CD4-positive, alpha-beta T cell treated with Interleukin-17A for 1 hour (primary cell): ENCODE data around the gene TACC2.

Source experiments
- DNase-seq: peaks from one replicate; pipeline ENCODE4 v3.0.0-alpha.2; 2020

The TACC2 gene

DNA sequence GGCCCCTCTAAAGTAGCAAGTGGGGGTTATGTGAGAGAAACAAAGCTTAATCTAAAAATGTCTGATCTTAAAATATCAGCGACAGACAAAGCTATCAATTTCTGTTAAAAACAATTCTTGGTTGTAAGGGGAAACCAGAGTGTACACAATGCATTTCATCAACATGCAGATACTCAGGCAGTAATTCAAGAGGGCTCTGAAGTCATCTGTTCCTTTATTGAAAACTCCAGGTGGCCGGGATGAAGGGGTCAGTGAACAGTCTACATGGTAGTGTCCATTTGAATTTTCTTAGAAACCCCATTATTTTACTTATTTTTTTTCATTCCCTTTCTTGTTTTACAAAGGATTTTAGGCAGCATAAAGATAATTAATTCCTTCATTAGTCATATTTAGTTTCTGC is 245.5 kb downstream of the TACC2 start:
- DNase-seq, result no peak

DNA sequence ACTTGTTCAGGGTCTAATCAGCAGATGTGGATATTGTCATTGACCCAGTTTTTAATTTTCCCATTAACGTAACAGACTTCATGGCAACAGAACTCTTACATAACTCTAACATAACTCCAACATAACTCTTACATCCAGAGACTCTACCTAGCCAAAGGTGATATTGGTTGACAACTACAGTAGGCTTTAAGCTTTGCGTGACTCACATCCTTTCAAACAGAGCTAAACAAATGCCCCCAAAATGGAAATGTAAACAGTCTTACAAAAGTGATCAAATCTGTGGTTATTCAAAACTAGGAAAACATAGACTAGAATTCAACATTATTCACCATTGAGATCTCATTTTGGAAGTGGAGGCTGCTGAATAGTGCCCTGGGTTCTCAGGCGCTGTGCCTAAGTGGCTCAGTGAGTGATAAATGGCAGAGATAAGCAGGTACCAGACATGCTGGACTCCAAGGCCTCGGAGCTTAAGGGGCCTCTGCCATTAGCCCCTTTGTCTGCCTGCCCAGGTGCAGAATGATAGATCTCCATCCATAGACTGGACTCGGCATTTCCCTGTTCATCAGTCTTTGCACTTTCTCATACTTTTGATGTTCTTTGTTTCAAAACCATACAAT is 247.8 kb downstream of the TACC2 start:
- DNase-seq, result no peak

DNA sequence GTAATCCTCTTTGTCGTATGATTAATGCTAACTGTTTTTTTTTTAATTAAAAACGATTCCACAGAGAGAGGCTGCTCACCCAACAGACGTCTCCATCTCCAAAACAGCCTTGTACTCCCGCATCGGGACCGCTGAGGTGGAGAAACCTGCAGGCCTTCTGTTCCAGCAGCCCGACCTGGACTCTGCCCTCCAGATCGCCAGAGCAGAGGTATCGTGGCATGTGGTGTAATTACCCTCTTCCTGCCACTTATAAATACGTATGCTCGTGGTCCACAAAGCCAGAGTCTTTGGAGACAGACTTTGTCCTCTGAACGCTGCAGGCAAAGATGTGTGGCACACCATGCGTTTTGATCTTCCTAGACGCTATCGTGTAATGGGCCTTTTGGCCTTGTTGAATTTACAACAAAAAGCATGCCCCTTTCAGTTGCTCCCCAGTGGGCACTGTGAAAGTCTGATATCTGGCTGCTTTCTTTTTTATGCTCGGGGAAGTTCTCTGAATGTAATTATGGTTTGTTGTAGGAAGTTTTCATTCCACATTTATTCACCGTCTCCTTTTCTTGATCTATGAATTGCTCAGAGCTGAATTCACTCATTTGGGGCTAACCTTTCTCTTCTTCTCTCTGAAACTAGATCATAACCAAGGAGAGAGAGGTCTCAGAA is 248.5 kb downstream of the TACC2 start:
- DNase-seq, result no peak

DNA sequence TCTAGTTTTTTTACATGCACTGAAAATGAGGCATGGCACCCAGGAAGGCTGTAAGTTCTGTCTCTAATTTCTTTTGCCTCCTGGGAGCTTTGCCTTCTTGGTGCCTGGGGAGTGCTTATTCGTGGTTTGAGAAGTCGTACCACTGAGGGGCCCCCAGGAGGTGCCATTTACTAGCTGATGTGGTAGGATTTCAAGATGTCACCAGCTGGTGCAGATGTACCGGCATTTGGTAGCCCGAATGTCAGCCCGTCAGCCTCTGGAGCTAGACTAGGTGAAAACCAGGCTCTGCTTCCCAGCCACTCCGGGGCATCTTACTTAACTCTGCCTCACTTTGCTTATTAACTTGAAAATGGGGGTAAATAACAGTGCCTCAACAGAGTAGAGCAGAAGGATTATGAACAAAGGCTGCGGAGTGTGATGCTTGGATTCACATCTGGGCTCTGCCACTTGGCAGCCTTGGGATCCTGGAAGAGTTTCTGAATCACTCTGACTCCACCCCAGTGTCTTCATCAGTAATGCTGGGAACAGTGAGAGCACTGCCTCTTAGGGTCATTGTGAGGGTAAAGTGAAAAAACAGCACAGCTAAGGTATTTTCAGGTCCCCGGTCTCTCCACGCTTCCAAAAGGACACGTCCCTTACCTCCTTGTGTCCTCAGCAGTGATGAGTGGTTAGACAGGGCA is 250.8 kb downstream of the TACC2 start:
- DNase-seq, result no peak

DNA sequence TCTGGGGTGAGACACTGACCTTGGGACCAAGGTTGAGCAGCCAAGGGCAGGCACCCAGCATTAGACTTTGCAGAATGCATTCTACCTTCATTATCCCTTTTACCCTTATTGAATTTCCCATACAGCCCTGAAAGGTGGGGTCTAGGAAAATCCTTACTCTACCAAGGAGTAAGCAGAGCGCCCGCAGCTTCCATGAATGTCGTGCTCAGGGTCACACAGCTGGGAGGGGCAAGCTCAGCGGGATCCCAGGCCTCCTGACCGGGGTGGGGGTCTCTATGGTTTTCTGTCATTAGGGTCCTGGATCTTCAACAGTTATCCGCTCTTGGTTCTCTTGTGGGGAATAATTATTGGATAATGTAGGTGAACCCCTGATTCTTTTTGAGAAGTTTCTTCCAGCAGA is 251.4 kb downstream of the TACC2 start:
- no peak for DNase-seq

DNA sequence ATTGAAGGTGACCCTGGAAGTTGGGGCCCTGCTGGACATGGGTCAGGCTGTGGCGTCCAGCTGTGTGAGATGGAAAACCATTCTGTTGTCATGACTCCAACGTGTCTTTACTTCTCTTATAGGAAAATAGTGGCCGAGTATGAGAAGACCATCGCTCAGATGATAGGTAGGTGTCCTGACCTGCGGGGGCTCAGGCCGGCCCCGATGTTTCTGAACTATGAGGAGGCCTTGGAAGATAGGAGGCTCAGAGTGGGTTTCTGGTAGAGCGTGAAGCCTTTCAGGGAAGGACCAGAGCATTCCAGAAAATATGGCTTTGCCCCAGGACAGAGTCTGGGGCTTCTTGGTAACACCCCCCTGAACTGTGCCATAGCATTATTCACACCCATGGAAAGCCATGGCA is 252.9 kb downstream of the TACC2 start:
- no peak for DNase-seq

DNA sequence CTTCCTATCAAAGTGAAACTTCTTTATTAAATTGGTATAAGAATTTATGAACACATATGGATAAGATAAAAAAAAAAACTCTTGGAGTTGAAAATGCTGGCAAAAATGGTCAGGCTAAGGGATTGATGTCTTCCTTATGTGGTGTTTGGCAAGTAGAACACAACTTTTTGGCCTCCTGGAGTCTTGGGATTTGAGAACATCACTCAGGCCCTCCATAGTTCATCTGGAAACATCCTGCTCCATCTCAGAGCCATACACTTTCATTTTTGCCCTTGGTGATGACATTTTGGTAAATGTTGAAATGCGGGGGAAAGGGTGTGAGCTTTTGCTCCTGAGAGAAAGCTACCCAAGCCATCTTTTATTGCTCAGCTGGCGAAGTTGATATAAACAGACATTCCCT is 254.6 kb downstream of the TACC2 start:
- no peak for DNase-seq

DNA sequence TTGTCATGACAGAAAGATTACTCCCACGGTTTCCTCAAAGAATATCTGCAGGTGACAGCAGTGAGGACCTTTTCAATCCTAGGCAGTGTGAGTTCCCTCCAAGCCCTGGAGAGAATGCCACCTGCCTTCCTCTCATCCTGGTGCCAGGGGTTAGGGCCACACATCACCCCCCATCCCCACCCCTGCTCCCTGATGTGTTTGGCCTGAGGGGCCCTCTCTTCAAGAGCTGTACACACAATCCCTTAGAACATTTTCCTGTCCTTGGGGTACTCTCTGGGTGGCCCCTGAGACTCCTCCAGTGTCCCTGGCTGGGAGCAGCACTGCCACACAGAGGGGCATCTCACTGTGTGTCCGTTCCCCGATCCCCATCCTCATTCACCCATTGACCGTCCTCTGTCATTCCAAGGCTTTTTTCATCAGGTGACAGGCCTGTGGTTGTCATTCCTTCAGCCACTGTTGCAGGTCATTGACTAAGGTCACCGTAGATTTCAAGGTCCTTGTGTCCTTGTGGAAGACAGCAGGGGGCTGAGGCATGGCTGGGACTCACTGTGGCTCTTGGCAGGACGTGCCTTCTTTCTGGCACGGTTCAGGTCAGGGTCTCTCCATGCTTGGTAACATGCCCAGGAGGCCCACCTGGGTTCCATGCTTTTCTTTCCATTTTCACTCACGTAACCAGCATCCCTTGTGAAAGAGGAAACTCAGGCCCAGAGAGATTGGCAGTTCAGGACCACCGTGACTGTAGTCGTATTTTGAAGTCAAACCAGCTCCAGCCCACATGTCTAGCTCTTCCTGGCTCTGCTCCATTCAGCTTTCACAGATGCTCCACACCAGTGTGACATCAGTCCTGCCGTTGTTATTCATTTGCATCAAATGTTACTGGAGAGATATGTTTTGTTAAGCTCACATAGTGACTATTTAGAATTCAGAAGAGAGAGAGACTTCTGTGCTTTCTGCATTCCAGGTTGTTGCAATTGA is 255.3 kb downstream of the TACC2 start:
- DNase-seq, result no peak

DNA sequence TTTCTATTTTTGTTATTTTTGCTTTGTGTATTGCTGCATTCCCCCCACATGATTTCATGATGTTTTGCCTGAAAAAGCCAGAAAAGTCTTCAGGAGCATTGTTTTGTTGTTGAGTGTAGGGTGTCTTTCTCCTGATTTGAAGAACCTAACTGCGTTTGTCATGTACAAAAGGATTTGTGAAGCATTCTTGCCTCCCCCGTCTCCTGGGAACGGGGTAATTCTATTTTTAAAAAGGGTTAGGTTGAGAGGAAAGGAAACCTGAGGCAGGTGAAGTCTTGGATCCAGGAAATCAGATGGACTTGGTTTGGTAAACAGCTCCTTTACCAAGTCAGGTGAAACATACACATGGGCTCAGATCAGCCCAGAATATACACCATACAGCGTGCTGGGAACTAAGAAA is 256.2 kb downstream of the TACC2 start:
- no peak for DNase-seq

DNA sequence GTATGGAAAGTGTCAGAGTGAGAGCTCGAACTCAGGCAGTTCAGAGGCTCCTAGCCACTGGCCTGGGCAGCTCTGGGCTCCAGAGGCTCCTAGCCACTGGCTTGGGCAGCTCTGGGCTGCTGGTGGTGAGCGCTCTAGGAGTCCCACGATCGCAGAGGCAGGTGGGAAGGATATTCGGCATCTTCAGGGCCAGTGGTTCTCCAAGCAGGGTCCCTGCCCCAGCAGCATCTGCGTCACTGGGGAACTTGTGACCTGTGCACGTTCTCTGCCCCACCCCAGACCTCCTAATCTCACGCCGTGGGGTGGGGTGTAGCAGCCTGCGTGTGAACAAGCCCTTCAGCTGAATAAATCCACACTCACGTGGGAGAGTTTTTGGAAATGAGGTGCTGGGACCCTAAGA is 256.9 kb downstream of the TACC2 start:
- DNase-seq, result no peak

DNA sequence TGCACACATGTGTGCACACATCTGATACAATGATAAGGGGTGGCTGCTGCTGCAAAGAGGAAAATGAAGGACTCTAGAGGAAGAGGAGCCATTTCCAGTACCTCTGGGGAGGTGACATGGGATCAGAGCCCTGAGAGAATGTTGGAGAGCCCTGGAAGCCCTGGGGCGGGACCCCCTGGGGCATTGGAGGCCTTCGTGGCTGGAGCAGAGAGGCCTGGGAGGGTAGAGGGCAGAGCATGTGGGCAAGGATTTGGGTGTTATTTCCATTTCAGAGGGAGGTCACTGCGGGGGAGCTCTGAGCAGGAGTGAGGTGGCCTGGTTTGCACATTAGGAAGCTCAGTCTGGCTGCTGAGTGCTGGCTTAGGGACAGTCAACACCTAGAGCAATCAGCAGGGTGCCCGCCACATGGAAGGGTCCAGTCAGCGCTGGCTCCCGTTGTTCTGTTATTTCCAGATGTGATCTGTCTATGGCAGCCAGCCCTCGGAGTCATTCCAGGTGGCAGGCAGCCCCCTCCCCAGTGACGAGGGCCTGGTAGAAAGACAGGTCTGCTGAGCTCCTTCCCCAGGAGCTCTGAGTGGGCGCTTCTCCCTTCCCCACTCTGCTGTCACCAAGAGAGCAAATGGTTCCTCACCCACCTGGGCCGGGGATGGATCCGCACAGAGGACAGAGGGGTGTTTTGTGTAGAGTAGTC is 258.0 kb downstream of the TACC2 start:
- no peak for DNase-seq

DNA sequence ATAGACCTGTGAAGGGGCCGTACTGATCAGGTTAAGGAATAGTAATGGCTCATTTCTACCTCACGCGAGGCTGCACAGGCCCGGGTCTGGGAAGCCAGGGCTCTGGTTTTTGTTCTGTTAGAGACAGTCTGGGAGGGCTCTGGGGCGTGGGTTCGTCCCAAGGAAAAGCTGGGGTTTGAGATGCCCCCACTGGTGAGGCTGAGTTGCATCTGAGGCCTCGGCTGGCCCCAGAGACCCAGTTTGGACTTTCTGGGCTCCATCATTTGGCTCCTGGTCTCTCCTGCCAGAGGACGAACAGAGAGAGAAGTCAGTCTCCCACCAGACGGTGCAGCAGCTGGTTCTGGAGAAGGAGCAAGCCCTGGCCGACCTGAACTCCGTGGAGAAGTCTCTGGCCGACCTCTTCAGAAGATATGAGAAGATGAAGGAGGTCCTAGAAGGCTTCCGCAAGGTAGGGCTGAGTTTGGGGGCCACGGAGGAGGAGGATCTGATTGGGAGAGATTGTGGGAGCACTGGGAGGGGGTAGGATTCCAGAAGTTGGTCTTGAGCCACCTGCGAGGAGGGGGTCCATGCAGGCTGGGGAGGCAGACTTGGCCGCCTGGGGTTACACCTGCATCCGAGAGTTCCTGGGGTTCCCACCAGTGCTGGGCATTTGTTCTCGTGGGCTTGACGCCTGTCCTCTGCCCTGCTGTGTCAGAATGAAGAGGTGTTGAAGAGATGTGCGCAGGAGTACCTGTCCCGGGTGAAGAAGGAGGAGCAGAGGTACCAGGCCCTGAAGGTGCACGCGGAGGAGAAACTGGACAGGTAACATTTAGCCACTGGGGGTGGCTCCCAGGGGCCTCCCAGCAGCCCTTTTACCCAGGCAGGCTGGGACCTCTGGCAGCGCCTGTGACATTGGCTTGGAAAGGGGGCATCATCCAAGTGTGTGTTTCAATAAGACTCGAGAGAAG is 259.7 kb downstream of the TACC2 start:
- DNase-seq, result no peak

DNA sequence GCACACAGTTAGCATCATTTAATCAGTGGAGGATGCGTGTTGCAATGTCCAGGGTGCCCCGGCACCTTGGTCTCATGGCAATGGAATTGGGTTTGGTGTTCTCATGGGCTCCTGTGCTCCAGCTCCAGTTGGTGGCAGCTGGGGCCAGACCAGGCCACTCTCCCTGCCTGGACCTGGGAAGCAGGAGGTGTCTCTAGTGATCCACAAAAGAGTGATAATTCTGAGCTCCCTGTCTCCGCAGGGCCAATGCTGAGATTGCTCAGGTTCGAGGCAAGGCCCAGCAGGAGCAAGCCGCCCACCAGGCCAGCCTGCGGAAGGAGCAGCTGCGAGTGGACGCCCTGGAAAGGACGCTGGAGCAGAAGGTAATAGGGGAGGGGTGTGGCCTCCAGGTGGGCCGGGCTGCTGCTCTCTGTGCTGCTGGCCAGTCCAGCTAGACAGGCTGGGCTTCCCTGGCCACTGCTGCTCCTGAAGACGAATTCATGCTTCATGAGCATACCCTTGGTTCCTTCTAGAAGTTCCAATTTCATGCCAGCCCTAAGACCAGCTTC is 260.4 kb downstream of the TACC2 start:
- DNase-seq, result no peak

DNA sequence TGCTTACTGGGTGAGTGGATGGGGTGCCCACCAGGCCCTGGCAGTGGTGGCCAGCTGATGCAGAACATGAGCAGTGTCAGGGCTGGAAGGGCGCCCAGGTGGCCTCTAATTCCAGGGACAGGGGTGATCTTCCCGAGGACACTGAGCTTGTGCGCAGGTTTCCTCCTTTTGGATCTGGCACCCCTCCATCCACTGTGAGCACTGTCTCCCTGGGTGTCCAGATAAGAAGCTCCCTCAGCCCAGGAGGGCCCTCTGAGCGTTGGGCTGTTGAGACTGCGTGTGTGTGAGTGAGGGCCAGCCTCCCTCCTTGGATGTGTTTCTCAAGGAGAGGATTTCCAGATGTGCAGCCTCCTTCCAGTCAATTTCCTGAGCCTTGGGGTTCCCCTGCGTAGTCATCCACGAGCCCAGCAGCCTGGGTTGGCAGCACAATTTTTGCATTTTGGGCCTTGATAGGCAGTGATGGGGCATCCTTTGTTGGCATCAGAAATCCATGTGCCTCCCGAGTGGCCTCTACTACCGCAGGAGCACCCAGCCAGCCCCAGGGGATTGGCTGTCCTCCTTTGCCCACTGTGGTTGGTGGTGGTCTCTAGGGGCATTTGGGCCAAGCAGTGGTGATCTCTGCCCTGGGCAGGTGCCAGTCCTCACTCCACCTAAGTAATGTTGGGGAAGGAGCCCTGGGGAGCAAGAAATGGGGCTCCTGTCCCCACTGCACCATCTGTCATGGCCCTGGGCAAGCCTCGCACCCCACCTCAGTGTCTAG is 261.2 kb downstream of the TACC2 start:
- DNase-seq, result no peak

DNA sequence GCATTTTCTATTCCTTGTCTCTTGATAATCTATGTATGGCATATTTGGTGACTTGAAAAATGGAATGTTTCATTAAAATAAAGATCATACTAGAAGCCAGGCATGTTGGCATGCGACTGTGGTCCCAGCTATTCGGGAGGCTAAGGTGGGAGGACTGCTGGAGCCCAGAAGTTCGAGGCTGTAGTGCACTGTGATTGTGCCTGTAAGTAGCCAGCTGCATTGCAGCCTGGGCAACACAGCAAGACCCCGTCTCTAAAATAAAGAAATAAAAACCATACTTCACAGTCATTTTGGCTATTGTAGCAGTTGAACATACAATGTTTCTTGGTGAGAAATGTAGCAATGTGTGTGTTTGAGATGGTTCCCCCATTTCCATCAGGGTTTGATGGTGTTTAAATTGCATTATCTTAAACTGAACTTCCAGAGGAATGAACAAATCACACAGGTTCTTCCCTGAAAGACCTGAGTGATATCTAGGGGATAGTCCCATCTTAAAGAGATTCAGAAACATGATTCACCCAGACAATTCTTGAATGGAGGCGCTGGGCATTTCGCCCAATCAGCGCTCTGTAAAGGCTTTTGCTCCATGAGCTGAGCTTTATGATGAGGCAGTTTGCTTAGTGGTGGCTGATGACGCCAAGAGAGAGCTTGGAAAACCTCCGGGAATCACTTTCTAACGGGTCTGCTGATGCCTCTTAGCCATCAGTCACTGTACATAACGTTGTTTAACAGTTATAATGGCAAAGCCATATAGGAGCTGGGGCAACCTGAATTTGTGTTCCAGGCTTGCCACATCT is 262.7 kb downstream of the TACC2 start:
- DNase-seq, result no peak

DNA sequence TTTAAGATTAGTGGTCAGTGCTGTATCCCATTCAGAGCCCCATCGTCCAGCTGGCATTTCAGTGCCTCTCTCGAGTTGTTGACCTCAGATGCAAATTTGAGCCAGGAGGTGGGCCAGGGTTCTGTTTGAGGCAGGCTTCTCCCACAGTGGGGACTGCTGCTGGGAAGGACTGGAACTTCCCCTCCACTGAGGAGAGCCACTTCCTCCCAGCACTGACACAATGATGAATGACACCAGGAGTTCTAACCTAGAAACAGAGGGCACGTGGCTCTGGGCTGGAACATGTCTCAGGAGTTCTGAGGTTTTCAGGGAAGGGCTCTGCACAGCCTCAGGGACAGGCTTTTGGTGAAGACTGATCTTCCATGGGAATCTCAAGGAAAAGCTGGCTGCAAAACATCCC is 263.8 kb downstream of the TACC2 start:
- DNase-seq, result no peak

DNA sequence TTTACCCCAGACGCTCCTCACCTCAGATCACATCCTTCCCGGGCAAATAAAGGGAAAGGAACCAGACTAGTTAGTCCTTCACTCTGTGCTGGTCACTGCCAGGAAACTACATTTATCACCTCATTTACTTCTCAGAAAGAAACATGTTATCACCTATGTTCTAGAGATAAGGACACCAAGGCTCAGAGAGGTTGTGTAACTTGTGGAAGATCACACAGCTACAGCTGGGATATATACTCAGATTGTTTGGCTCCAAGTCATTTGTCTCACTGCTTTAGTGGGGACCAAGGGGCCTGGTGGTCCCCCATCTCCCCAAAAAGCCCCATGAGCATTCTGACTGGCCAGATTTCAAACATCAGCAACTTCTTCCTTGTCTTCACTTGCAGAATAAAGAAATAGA is 264.6 kb downstream of the TACC2 start:
- DNase-seq, result no peak

DNA sequence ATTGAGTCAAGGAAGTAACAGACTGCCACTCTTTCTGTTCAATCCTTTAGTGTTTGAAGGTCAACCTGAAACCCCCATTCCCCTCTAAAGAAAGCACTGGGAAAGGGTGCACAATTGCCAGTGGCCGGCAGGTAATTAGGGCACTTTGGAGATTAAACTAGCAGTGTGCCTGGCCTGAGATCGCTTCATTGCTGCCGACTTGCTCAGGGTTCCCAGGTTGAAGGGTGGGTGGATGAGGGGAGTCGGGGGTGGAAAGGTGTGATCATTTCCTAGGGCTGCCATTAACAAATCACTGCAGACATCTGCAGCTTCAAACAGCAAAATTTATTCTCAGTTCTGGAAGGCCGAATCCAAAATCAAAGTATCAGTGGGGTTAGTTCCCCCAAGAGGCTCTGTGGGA is 265.9 kb downstream of the TACC2 start:
- DNase-seq, result no peak

DNA sequence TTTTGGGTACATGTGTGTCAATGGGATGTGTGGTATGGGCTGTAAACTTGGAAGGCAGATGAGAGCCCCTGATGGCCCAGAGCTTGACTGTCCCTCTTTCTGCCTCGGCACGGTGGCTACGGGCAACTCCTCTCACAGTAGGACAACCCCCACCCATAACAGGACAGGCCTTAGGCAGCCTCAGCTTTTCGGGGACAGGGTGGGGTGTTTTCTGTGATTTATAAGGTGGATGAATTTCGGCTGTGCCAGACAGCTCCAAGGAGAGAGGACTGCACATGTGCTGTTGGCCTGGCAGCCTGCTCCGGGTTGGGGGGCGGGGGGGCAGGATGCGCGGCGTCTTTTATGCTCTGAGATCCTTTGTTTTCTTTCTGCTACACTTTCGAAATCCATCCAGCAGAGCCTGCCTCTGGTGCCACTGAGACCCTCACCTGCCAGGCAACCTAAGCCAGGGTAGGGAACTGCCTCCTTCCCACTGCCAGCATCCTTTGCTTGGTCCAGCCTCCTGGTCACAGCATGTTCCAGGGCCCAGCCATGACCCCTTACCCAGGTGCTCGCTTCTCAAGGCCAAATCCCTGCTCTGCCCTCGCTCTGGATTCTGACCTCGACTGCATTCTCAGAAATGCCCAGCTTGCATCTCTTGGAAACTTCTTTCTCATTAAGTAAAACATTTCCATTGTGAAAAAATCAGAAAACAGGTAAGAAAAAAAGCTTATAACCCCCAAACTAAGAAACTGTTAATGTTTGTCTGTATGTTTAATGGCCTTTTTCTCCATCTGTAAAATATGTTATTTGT is 266.7 kb downstream of the TACC2 start:
- no peak for DNase-seq
